ENCODE data around the gene MET. TPM values are rescaled to one million over a fixed set of nuclear protein-coding genes. Genes with fewer than 3 reads are reported as not detected.

Gene MET
- total and polyA plus RNA-seq, 2 of the 8 experiments (the other 6 are each of a cell fraction or from before 2014, with no cell fraction given) = 3.5 to 12.9 TPM

DNA sequence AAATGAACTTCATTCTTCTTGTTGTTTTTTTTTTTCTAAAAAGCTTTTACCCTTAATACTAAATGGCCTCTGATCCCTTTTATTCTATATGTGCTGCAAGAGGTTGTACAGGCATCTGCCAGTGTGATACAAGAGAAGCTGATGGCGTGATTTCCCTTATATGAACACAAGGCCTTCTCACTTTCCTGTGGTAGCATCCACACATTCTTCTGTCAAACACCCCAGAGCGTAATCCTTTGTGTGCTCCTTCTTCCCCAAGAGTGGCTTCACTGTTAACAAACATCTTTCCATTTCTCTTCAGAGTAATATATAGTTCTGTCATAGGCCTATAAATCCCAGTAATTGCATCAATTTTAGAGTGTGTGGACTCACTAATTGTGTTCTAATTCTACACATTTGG lies 104.0 kb downstream of the MET start (continued):
- no peak for TF ChIP-seq GTF2F1 (IDR thresholded peaks at IDR 0.05; ENCODE audit: borderline replicate concordance, low read depth, low read length)
